Breast epithelium (tissue), 3 donors: ENCODE measurements around the gene SGPP1.

Experiments
- POLR2A ChIP-seq: fragments of 450-650 bp; IDR thresholded peaks from one replicate; pipeline ENCODE4 v1.6.1; 2016; ENCODE audit warnings: antibody characterized with exemption, mild to moderate bottlenecking, moderate library complexity
- POLR2AphosphoS5 ChIP-seq, 3 donors: sonication (generic); formaldehyde crosslinking; IDR thresholded peaks; one replicate each; pipeline ENCODE4 v1.6.1; 2017; ENCODE audit warnings: antibody characterized with exemption in 3 of 3
- TF ChIP-seq, protein P1 (sequence below), 3 donors: fragments of 450-650 bp; IDR thresholded peaks; one replicate each; pipeline ENCODE4 v1.5.1; 2016 to 2017; ENCODE audit warnings: antibody characterized with exemption in 3 of 3, mild to moderate bottlenecking in 3 of 3, moderate library complexity in 3 of 3

GRCh38 chr14:63713058-63713457 lies 14.8 kb downstream of the SGPP1 start:
- TF ChIP-seq, protein P1, sequence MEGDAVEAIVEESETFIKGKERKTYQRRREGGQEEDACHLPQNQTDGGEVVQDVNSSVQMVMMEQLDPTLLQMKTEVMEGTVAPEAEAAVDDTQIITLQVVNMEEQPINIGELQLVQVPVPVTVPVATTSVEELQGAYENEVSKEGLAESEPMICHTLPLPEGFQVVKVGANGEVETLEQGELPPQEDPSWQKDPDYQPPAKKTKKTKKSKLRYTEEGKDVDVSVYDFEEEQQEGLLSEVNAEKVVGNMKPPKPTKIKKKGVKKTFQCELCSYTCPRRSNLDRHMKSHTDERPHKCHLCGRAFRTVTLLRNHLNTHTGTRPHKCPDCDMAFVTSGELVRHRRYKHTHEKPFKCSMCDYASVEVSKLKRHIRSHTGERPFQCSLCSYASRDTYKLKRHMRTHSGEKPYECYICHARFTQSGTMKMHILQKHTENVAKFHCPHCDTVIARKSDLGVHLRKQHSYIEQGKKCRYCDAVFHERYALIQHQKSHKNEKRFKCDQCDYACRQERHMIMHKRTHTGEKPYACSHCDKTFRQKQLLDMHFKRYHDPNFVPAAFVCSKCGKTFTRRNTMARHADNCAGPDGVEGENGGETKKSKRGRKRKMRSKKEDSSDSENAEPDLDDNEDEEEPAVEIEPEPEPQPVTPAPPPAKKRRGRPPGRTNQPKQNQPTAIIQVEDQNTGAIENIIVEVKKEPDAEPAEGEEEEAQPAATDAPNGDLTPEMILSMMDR (IDR thresholded peaks at IDR 0.05): no peak
- TF ChIP-seq POLR2A (no peak), POLR2AphosphoS5 (IDR thresholded peaks at IDR 0.05) (no peak)
